BE2C (cell line): ENCODE results near the gene COL13A1.

ENCODE experiments used
- DNase-seq: peaks from one replicate; pipeline ENCODE4 v3.0.0-alpha.2; 2020
- H3K27me3 ChIP-seq: fragments of 250-450 bp; sonication (Bioruptor Pico); 2 replicates; pipeline ENCODE4 v1.5.1; 2020; ENCODE audit warnings: mild to moderate bottlenecking
- H3K36me3 ChIP-seq: fragments of 250-450 bp; sonication (Bioruptor Pico); 2 replicates; pipeline ENCODE4 v1.5.1; 2020; ENCODE audit warnings: mild to moderate bottlenecking
- H3K4me1 ChIP-seq: fragments of 250-450 bp; sonication (Bioruptor Pico); 2 replicates; pipeline ENCODE4 v1.5.1; 2020
- H3K4me3 ChIP-seq: 2 replicates; pipeline ENCODE4 v1.5.1; 2011; ENCODE audit warnings: low read depth, low read length
- H3K9me3 ChIP-seq: fragments of 250-450 bp; sonication (Bioruptor Pico); 2 replicates; pipeline ENCODE4 v1.5.1; 2020
- TF ChIP-seq, protein P1 (sequence below): IDR thresholded peaks from 2 replicates; pipeline ENCODE4 v1.5.1; 2012; ENCODE audit warnings: mild to moderate bottlenecking, low read depth, low read length

Gene COL13A1

DNA sequence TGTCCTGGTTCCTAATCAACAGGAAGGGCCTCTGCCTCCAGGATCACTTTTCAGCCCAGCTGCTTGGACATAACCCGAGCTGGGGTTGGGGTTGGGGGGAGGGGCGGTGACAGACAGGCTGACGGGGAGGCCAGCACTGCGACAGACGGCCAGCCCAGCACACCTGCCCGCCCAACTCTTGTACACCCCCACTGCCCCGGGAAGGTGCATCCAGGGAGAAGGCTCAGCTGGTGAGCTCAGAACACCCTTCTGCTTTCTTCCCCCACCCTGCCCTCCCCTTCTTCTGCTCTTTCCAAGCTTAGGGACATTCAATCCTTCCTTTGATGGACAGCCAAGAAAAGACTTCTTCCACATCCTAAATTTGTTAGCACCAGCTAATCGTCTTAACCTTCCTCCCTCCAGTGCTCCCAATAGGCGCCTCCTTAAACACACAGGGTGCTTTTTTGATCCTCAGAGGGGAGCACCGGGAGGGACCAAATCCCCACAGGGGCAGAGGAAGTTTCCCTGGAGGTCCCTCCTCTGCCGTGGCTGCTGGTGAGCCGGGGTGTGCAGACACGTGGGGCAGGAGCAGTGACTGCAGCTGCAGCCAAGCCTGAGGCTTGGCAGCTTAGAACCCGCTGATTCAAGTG is 44.7 kb downstream of the COL13A1 start:
- no peak for DNase-seq
- no peaks in the 10 kb centered on the region for H3K4me1 ChIP-seq
- TF ChIP-seq, protein P1, sequence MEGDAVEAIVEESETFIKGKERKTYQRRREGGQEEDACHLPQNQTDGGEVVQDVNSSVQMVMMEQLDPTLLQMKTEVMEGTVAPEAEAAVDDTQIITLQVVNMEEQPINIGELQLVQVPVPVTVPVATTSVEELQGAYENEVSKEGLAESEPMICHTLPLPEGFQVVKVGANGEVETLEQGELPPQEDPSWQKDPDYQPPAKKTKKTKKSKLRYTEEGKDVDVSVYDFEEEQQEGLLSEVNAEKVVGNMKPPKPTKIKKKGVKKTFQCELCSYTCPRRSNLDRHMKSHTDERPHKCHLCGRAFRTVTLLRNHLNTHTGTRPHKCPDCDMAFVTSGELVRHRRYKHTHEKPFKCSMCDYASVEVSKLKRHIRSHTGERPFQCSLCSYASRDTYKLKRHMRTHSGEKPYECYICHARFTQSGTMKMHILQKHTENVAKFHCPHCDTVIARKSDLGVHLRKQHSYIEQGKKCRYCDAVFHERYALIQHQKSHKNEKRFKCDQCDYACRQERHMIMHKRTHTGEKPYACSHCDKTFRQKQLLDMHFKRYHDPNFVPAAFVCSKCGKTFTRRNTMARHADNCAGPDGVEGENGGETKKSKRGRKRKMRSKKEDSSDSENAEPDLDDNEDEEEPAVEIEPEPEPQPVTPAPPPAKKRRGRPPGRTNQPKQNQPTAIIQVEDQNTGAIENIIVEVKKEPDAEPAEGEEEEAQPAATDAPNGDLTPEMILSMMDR, result no peak

DNA sequence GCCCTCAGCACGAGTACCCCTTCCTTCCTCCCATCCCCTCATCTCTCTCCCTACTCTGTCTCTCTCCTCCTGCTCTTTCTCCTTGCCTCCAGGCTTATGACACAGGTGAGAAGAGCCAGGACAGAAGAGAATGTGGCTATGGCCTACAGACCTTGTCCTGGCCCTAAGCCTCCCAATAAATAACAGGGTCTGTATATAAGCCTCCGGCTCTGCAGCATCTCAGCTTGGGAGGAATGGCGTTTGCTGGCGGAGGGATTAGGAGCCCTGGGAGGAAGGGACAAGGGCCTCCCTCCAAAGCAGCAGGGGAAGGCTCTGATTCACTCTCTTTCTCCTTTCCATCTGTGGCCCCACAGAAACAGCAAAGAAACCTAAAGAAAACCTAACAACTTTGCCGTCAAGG is 45.8 kb downstream of the COL13A1 start:
- Histone ChIP-seq H3K9me3 (no peaks in the 10 kb centered on the region), H3K4me1 (no peaks in the 10 kb centered on the region)
- no peak for DNase-seq

More for the DNA sequence above, 44.7 kb downstream of the COL13A1 start:
- Histone ChIP-seq H3K4me3 (no peak overlapping the region), H3K9me3 (no peaks in the 10 kb centered on the region), H3K27me3 (no peaks in the 10 kb centered on the region), H3K36me3 (no peaks in the 10 kb centered on the region)

DNA sequence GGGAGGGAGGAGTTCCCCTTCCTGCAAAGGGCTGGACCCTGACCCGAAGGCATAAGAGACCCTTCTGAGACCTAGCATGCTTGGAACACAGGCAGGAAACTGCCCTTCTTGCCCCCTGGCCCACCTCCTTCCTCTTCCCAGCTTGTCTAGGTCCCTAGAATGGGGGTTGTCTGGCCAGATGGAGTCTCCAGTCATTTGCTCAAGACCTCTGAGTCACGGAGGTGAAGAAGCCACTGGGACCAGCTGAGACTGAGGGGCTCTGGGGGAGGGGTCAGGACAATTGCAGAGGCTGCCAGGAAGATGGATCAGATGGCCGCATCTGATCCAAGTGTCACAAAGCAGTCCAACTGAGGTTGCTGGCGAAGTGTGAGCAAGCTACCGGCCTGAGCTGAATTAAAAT is 46.2 kb downstream of the COL13A1 start:
- no peaks in the 10 kb centered on the region for H3K27me3 ChIP-seq
- H3K9me3 ChIP-seq, result no peaks in the 10 kb centered on the region
- TF ChIP-seq, protein P1, result no peak
- DNase-seq, result no peak
- no peak overlapping the region for H3K4me3 ChIP-seq
- no peaks in the 10 kb centered on the region for H3K36me3 ChIP-seq
- no peaks in the 10 kb centered on the region for H3K4me1 ChIP-seq

More for the DNA sequence above, 45.8 kb downstream of the COL13A1 start:
- Histone ChIP-seq H3K36me3 (no peaks in the 10 kb centered on the region), H3K4me3 (no peak overlapping the region), H3K27me3 (no peaks in the 10 kb centered on the region)
- TF ChIP-seq, protein P1, result no peak

DNA sequence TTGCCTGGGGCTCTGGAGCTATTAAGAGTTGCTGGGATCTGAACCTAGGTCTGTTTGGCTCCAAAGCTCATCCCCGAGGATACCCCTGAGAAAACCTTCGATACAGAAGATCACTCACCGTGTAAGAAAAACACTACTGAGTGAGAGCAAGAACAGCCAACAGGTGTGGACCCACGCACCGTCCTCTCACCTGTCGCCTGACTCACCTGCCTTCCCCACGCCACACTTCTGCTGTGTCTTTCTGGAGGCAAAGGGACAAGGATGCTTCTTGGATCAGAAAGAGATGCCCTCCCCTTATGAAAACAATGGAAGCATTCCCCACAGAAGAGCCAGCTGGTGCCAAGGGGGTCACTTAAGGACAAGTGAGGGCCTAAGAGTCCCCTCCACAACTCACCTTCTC is 46.7 kb downstream of the COL13A1 start:
- DNase-seq, result no peak
- H3K27me3 ChIP-seq, result no peaks in the 10 kb centered on the region
- H3K4me1 ChIP-seq, result no peaks in the 10 kb centered on the region
- H3K9me3 ChIP-seq, result no peaks in the 10 kb centered on the region
- H3K4me3 ChIP-seq, result no peak overlapping the region
- H3K36me3 ChIP-seq, result no peaks in the 10 kb centered on the region
- TF ChIP-seq, protein P1, result no peak

DNA sequence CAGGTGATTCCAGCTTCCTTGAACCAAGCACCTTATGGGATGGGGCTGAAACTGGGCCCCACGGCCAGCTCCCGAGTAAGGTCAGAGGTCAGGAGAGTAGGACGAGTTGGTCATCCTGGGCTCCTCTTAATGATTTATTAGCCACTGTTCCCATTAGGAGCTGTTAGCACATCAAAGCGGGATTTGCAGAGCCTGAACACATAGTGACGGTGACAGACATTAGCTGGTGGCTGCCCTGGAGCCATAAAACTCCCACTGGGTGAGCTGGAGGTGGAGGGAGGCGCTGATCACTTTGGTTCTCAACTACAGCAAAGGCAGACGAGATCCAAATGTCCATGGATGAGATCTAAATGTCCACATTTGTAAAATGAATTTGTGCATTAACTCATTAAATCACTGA is 48.1 kb downstream of the COL13A1 start:
- no peaks in the 10 kb centered on the region for H3K9me3 ChIP-seq
- no peak for DNase-seq
- no peaks in the 10 kb centered on the region for H3K4me1 ChIP-seq
- TF ChIP-seq, protein P1, result no peak
- no peaks in the 10 kb centered on the region for H3K36me3 ChIP-seq
- no peaks in the 10 kb centered on the region for H3K27me3 ChIP-seq
- H3K4me3 ChIP-seq, result no peak overlapping the region

DNA sequence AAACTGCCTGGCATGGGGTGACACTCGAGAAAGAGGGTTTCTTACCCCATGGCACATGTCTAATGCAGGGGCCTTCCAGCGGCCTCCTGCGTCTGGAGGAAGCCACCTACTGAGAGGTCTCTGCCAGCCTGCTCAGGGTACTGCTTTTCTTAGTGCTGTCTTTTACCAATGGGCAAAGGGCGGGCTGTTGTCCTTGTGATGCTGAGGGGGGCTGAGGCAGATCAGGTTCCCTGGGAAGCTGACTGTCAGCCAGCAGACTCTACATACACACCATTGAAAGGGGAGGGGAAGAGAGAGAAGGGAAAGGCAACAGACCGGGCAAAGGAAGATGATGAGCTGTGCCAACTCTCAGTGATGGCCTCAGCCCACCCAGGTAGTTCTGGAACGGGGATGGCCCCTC is 48.7 kb downstream of the COL13A1 start:
- TF ChIP-seq, protein P1, result no peak
- Histone ChIP-seq H3K27me3 (no peaks in the 10 kb centered on the region), H3K4me1 (no peaks in the 10 kb centered on the region), H3K4me3 (no peak overlapping the region), H3K9me3 (no peaks in the 10 kb centered on the region), H3K36me3 (no peaks in the 10 kb centered on the region)
- DNase-seq, result no peak
